PFSK-1 (cell line): ENCODE data around the gene PPIA.

Experiments used
- FOXP2 ChIP-seq: optimal IDR thresholded peaks from 2 replicates; pipeline ENCODE3; 2011; ENCODE audit warnings: borderline replicate concordance, control low read depth, inconsistent platforms; ENCODE audit not compliant: insufficient read depth; ENCODE audit errors: extremely low read length, extremely low read depth
- POLR2AphosphoS5 ChIP-seq: IDR thresholded peaks from 2 replicates; pipeline ENCODE4 v1.6.1; 2012; ENCODE audit warnings: low read depth, mild to moderate bottlenecking, control low read depth, low read length, moderate library complexity
- SIN3A ChIP-seq: IDR thresholded peaks from 2 replicates; pipeline ENCODE4 v1.6.1; 2012; ENCODE audit warnings: mild to moderate bottlenecking, low read length, moderate library complexity, borderline replicate concordance; ENCODE audit not compliant: insufficient read depth
- TAF1 ChIP-seq: IDR thresholded peaks from 2 replicates; pipeline ENCODE4 v1.6.1; 2012; ENCODE audit warnings: low read length, control low read depth, borderline replicate concordance; ENCODE audit not compliant: insufficient read depth
- TF ChIP-seq, protein P1 (sequence below), 2 experiments: IDR thresholded peaks; 2 replicates each; pipeline versions ENCODE4 v1.6.1 to v1.8.0; 2011 to 2012; ENCODE audit warnings: low read depth in 2 of 2, low read length in 2 of 2, control low read depth in 1 of 2, inconsistent platforms in 1 of 2, mild to moderate bottlenecking in 1 of 2, moderate library complexity in 1 of 2; ENCODE audit not compliant: insufficient read depth in 1 of 2

Gene PPIA

DNA sequence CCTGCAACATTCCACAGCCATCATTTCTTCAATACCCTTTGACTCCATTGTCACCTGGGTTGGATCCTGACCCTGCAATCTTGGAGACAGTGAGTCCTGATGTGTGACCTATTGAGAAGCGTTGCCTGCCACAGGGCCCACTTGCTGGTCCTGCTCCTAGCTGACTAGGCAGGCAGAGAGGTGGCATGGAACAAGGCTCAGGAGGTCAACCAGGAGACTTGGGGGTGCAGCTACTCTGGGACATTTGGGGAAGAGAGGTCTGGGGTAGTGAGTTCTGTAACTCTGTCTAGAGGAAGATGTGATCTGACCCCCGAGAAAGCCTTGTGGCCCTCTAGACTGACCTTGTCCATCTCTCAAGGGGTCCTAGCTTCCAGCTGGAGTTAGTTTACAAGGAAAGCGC is 46.1 kb upstream of the PPIA start:
- TF ChIP-seq SIN3A (no peak), TAF1 (no peak), FOXP2 (no peak), POLR2AphosphoS5 (no peak)
- TF ChIP-seq, protein P1, sequence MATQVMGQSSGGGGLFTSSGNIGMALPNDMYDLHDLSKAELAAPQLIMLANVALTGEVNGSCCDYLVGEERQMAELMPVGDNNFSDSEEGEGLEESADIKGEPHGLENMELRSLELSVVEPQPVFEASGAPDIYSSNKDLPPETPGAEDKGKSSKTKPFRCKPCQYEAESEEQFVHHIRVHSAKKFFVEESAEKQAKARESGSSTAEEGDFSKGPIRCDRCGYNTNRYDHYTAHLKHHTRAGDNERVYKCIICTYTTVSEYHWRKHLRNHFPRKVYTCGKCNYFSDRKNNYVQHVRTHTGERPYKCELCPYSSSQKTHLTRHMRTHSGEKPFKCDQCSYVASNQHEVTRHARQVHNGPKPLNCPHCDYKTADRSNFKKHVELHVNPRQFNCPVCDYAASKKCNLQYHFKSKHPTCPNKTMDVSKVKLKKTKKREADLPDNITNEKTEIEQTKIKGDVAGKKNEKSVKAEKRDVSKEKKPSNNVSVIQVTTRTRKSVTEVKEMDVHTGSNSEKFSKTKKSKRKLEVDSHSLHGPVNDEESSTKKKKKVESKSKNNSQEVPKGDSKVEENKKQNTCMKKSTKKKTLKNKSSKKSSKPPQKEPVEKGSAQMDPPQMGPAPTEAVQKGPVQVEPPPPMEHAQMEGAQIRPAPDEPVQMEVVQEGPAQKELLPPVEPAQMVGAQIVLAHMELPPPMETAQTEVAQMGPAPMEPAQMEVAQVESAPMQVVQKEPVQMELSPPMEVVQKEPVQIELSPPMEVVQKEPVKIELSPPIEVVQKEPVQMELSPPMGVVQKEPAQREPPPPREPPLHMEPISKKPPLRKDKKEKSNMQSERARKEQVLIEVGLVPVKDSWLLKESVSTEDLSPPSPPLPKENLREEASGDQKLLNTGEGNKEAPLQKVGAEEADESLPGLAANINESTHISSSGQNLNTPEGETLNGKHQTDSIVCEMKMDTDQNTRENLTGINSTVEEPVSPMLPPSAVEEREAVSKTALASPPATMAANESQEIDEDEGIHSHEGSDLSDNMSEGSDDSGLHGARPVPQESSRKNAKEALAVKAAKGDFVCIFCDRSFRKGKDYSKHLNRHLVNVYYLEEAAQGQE (IDR thresholded peaks at IDR 0.05; ENCODE audit: insufficient read depth in 1 of 2, low read depth in 2 of 2, low read length in 2 of 2): no peak

DNA sequence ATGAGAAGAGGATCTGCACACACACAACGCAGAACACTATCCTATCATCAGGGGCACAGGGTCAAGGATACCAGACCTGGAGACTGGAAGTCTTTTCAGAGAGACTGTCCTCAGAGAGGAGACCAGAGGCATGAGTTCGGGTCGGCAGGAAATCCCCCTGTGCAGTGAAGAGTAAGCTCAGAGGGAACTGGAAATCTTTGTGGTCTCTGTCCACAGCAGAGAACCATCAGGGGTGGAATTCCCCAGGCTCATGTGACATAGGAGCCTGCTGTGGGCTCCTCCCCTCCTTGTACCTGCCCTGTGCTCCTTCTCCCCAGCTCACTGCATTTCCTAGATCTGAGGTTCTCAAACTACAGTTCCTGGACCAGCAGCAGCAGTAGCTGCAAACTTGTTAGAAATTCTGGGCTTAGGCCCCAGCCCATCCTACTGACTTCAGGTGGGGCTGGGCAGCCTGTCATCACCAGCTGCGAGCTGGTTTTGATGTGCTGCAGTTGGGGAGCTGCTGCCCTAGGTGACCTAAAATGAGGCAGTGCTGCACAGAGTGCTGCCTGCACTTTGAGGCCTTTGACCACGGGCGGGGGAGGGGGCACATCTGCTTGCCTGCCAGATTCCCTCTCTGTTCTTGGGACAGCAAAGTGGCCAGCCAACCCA is 45.4 kb upstream of the PPIA start:
- TF ChIP-seq SIN3A (no peak), TAF1 (no peak), FOXP2 (no peak), POLR2AphosphoS5 (no peak)
- TF ChIP-seq, protein P1 (IDR thresholded peaks at IDR 0.05; ENCODE audit: insufficient read depth in 1 of 2, low read depth in 2 of 2, low read length in 2 of 2): no peak

DNA sequence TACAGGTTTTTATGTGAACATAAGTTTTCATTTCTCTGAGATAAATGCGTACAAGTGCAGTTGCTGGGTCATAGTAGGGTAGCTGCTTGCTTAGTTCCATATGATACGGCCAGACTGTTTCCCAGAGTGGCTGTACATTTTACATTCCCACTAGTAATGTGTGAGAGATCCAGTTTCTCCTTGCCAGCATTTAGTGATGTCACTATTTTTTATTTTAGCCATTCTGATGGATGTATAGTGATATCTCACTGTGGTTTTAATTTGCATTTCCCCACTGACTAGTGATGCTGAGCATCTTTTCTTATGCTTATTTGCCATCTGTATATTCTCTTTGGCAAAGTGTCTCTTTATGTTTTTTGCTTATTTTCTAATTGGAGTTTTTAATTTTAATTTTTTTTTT is 43.7 kb upstream of the PPIA start:
- TF ChIP-seq POLR2AphosphoS5: no peak
- no peak for TF ChIP-seq SIN3A
- no peak for TF ChIP-seq TAF1
- TF ChIP-seq, protein P1 (IDR thresholded peaks at IDR 0.05; ENCODE audit: insufficient read depth in 1 of 2, low read depth in 2 of 2, low read length in 2 of 2): no peak
- no peak for TF ChIP-seq FOXP2

DNA sequence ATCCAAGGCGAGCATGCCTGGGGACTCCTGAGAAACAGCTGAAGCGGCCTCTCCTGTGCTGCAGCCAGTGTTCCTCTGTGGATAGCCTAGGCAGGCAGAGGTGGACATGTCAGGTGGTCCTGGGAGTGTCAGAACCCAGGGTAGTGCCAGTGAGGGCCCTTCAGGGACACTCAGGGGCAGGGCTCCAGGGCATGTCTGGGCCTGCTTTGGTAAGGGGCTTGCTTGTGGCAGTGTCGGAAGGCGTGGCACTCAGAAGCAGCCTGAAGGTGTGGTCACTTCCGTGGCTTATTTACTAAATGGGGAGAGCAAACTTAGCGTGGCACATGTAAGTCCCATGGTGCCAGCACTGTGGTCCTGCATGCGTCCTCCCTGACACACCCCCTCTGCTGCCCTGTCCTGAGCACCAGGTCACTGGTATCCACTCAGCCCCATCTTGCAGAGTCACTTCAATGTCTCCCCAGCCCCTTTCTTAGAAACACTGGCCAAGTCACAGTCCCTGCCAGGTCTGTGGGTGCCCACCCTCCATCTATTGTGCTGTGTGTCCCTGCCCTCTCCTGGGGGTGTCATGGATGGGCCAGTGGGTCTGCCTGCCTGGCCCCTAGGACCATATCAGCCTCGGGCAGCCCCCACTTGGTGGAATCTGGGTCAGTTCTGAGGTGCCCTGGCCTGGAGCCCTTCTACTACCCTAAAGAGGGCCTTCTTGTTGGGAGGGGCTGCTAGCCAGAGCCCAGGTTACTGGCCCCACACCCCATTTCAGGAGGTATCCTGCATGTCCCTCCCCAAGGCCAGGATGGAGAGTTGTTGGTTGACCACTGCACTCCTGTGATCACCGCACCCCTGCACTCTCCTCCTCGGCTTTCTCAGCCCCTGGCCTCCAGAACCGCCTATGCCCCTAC is 41.4 kb upstream of the PPIA start:
- no peak for TF ChIP-seq POLR2AphosphoS5
- no peak for TF ChIP-seq FOXP2
- TF ChIP-seq SIN3A: no peak
- no peak for TF ChIP-seq TAF1
- TF ChIP-seq, protein P1 (IDR thresholded peaks at IDR 0.05; ENCODE audit: insufficient read depth in 1 of 2, low read depth in 2 of 2, low read length in 2 of 2): no peak
